ENCODE results near the gene SEC22A. TPM values are rescaled to one million over a fixed set of nuclear protein-coding genes. Genes with fewer than 3 reads are reported as not detected.

Gene SEC22A
- total RNA-seq, 2 experiments from 2014 or later = 7.9 to 11.5 TPM

DNA sequence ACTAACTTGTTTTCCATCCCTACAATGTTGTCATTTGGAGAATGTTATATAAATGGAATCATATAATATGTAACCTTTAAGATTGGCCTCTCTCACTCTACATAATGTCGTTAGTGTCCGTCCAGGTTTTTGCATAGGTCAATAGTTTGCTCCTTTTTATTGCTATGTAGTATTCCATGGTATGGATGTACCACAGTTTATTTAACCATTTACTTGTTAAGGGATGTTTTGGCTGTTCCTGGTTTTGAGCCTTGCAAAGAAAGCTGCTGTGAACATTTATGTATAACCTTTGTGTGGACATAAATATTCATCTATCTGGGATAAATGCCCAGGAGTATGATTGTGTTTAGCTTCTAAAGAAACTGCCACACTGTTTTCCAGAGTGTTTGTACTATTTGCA, 34.1 kb upstream of the SEC22A start:
- Mint-ChIP-seq H3K4me3 (no peak overlapping the region), H3K27me3 (no peaks in the 10 kb centered on the region), H3K27ac (no peak overlapping the region), H3K9me3 (peaks cover 5% of the 10 kb centered on the region), H3K36me3 (ENCODE audit: low read depth) (peaks cover 39% of the 10 kb centered on the region), H3K4me1 (ENCODE audit: low read depth) (no peaks in the 10 kb centered on the region)
- Histone ChIP-seq H3K4me1 (ENCODE audit: insufficient read depth, low read length) (no peaks in the 10 kb centered on the region), H3K9me3 (ENCODE audit: control insufficient read depth in 1 of 2, insufficient read depth in 1 of 2, low read length in 2 of 2) (no peaks in the 10 kb centered on the region), H3K27ac (ENCODE audit: low read depth in 1 of 2, low read length in 2 of 2) (no peak overlapping the region), H3K4me3 (ENCODE audit: low read length) (no peak overlapping the region), H3K27me3 (ENCODE audit: control insufficient read depth in 1 of 2, insufficient read depth in 2 of 2, low read length in 2 of 2) (no peaks in the 10 kb centered on the region), H3K36me3 (ENCODE audit: insufficient read depth, low read length) (peaks cover 8% of the 10 kb centered on the region)
- CTCF ChIA-PET = no interaction called here
- POLR2A ChIA-PET = no interaction called here
- ATAC-seq (ENCODE audit: poor library complexity) = no peak
- DNase-seq = no peak
- intact Hi-C loops (cut with DNase I, micrococcal nuclease) = no loop called here
- TF ChIP-seq, protein P1, sequence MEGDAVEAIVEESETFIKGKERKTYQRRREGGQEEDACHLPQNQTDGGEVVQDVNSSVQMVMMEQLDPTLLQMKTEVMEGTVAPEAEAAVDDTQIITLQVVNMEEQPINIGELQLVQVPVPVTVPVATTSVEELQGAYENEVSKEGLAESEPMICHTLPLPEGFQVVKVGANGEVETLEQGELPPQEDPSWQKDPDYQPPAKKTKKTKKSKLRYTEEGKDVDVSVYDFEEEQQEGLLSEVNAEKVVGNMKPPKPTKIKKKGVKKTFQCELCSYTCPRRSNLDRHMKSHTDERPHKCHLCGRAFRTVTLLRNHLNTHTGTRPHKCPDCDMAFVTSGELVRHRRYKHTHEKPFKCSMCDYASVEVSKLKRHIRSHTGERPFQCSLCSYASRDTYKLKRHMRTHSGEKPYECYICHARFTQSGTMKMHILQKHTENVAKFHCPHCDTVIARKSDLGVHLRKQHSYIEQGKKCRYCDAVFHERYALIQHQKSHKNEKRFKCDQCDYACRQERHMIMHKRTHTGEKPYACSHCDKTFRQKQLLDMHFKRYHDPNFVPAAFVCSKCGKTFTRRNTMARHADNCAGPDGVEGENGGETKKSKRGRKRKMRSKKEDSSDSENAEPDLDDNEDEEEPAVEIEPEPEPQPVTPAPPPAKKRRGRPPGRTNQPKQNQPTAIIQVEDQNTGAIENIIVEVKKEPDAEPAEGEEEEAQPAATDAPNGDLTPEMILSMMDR (IDR thresholded peaks at IDR 0.05) = no peak

GRCh38 chr3:123168122-123168521, 33.6 kb upstream of the SEC22A start:
- ATAC-seq (ENCODE audit: poor library complexity) (no peak), DNase-seq (no peak)
- no peaks in the 10 kb centered on the region for H3K27me3 ChIP-seq (ENCODE audit: control insufficient read depth in 1 of 2, insufficient read depth in 2 of 2, low read length in 2 of 2)
- peaks cover 34% of the 10 kb centered on the region for H3K36me3 Mint-ChIP-seq (ENCODE audit: low read depth)
- no peak overlapping the region for H3K27ac ChIP-seq (ENCODE audit: low read depth in 1 of 2, low read length in 2 of 2)
- no peak overlapping the region for H3K27ac Mint-ChIP-seq
- H3K4me3 ChIP-seq (ENCODE audit: low read length) = no peak overlapping the region
- no peaks in the 10 kb centered on the region for H3K4me1 ChIP-seq (ENCODE audit: insufficient read depth, low read length)
- no peaks in the 10 kb centered on the region for H3K27me3 Mint-ChIP-seq
- ChIA-PET CTCF (no interaction called here), POLR2A (no interaction called here)
- peaks cover 8% of the 10 kb centered on the region for H3K36me3 ChIP-seq (ENCODE audit: insufficient read depth, low read length)
- H3K4me3 Mint-ChIP-seq = no peak overlapping the region
- TF ChIP-seq, protein P1 (IDR thresholded peaks at IDR 0.05) = no peak
- intact Hi-C loops (cut with DNase I, micrococcal nuclease) = no loop called here
- no peaks in the 10 kb centered on the region for H3K4me1 Mint-ChIP-seq (ENCODE audit: low read depth)
- no peaks in the 10 kb centered on the region for H3K9me3 ChIP-seq (ENCODE audit: control insufficient read depth in 1 of 2, insufficient read depth in 1 of 2, low read length in 2 of 2)
- peaks cover 5% of the 10 kb centered on the region for H3K9me3 Mint-ChIP-seq

GRCh38 chr3:123168605-123169004, 33.1 kb upstream of the SEC22A start:
- Histone ChIP-seq H3K27ac (ENCODE audit: low read depth in 1 of 2, low read length in 2 of 2) (no peak overlapping the region), H3K4me3 (ENCODE audit: low read length) (no peak overlapping the region), H3K36me3 (ENCODE audit: insufficient read depth, low read length) (peaks cover 8% of the 10 kb centered on the region), H3K27me3 (ENCODE audit: control insufficient read depth in 1 of 2, insufficient read depth in 2 of 2, low read length in 2 of 2) (no peaks in the 10 kb centered on the region), H3K4me1 (ENCODE audit: insufficient read depth, low read length) (no peaks in the 10 kb centered on the region), H3K9me3 (ENCODE audit: control insufficient read depth in 1 of 2, insufficient read depth in 1 of 2, low read length in 2 of 2) (no peaks in the 10 kb centered on the region)
- ChIA-PET POLR2A (no interaction called here), CTCF (no interaction called here)
- H3K9me3 Mint-ChIP-seq = peaks cover 5% of the 10 kb centered on the region
- TF ChIP-seq, protein P1 (IDR thresholded peaks at IDR 0.05) = no peak
- H3K4me3 Mint-ChIP-seq = no peak overlapping the region
- no peaks in the 10 kb centered on the region for H3K27me3 Mint-ChIP-seq
- H3K36me3 Mint-ChIP-seq (ENCODE audit: low read depth) = peaks cover 30% of the 10 kb centered on the region
- intact Hi-C loops (cut with DNase I, micrococcal nuclease) = no loop called here
- H3K4me1 Mint-ChIP-seq (ENCODE audit: low read depth) = no peaks in the 10 kb centered on the region
- DNase-seq (no peak), ATAC-seq (ENCODE audit: poor library complexity) (no peak)
- H3K27ac Mint-ChIP-seq = no peak overlapping the region
